ENCODE measurements around the gene ARFGAP3.

ARFGAP3 gene

GRCh38 chr22:42856865-42857704 is at the start of gene ARFGAP3:
ARFGAP3 (minus strand) TSS chr22:42857273; CDS start chr22:42857182, 91 bp downstream.
- Histone ChIP-seq H3K27me3 (ENCODE audit: control insufficient read depth in 1 of 2, insufficient read depth in 2 of 2, low read length in 2 of 2) (no peaks in the 10 kb centered on the region), H3K9ac (ENCODE audit: low read length) (peak within 1 kb of the TSS; percentile 87), H3K36me3 (ENCODE audit: insufficient read depth, low read length) (no peaks in the 10 kb centered on the region), H3K9me3 (ENCODE audit: low read length) (no peaks in the 10 kb centered on the region), H3K27ac (ENCODE audit: low read depth, low read length) (peak within 1 kb of the TSS; percentile 95), H3K4me1 (ENCODE audit: insufficient read depth, low read length) (peaks cover 20% of the 10 kb centered on the region), H3K4me3 (ENCODE audit: low read depth in 1 of 2, low read length in 2 of 2) (peak within 1 kb of the TSS; percentile 85 to 92)

- no peaks in the 10 kb centered on the region for H3K9me3 ChIP-seq (ENCODE audit: low read length)
- no peak overlapping the region for H3K9ac ChIP-seq (ENCODE audit: low read length)
- H3K27me3 ChIP-seq (ENCODE audit: control insufficient read depth in 1 of 2, insufficient read depth in 2 of 2, low read length in 2 of 2) = no peaks in the 10 kb centered on the region
- H3K36me3 ChIP-seq (ENCODE audit: insufficient read depth, low read length) = peaks cover 29% of the 10 kb centered on the region
- H3K4me3 ChIP-seq (ENCODE audit: low read depth in 1 of 2, low read length in 2 of 2) = no peak overlapping the region
- peaks cover 85% of the 10 kb centered on the region for H3K4me1 ChIP-seq (ENCODE audit: insufficient read depth, low read length)
- no peak overlapping the region for H3K27ac ChIP-seq (ENCODE audit: low read depth, low read length)
Observed at GRCh38 chr22:42905702-42906183, 48.7 kb upstream of the ARFGAP3 start.

- Histone ChIP-seq H3K9me3 (ENCODE audit: low read length) (no peaks in the 10 kb centered on the region), H3K4me3 (ENCODE audit: low read depth in 1 of 2, low read length in 2 of 2) (no peak overlapping the region), H3K4me1 (ENCODE audit: insufficient read depth, low read length) (peaks cover 84% of the 10 kb centered on the region), H3K9ac (ENCODE audit: low read length) (no peak overlapping the region), H3K27ac (ENCODE audit: low read depth, low read length) (no peak overlapping the region), H3K27me3 (ENCODE audit: control insufficient read depth in 1 of 2, insufficient read depth in 2 of 2, low read length in 2 of 2) (no peaks in the 10 kb centered on the region), H3K36me3 (ENCODE audit: insufficient read depth, low read length) (peaks cover 26% of the 10 kb centered on the region)
Observed at GRCh38 chr22:42905217-42905616, 48.1 kb upstream of the ARFGAP3 start.

GRCh38 chr22:42904050-42904449 is 47.0 kb upstream of the ARFGAP3 start:
- Histone ChIP-seq H3K27ac (ENCODE audit: low read depth, low read length) (no peak overlapping the region), H3K36me3 (ENCODE audit: insufficient read depth, low read length) (peaks cover 14% of the 10 kb centered on the region)

GRCh38 chr22:42902875-42903510 is 45.9 kb upstream of the ARFGAP3 start:
- H3K9ac ChIP-seq (ENCODE audit: low read length) = no peak overlapping the region
- H3K27ac ChIP-seq (ENCODE audit: low read depth, low read length) = peak overlapping the region; percentile 45

More at GRCh38 chr22:42904050-42904449, 47.0 kb upstream of the ARFGAP3 start:
- peaks cover 73% of the 10 kb centered on the region for H3K4me1 ChIP-seq (ENCODE audit: insufficient read depth, low read length)
- no peaks in the 10 kb centered on the region for H3K9me3 ChIP-seq (ENCODE audit: low read length)
- H3K4me3 ChIP-seq (ENCODE audit: low read depth in 1 of 2, low read length in 2 of 2) = no peak overlapping the region
- no peak overlapping the region for H3K9ac ChIP-seq (ENCODE audit: low read length)
- no peaks in the 10 kb centered on the region for H3K27me3 ChIP-seq (ENCODE audit: control insufficient read depth in 1 of 2, insufficient read depth in 2 of 2, low read length in 2 of 2)

GRCh38 chr22:42901790-42902508 is 44.9 kb upstream of the ARFGAP3 start:
- H3K9me3 ChIP-seq (ENCODE audit: low read length) = no peaks in the 10 kb centered on the region
- no peaks in the 10 kb centered on the region for H3K27me3 ChIP-seq (ENCODE audit: control insufficient read depth in 1 of 2, insufficient read depth in 2 of 2, low read length in 2 of 2)
- peaks cover 16% of the 10 kb centered on the region for H3K36me3 ChIP-seq (ENCODE audit: insufficient read depth, low read length)
- H3K9ac ChIP-seq (ENCODE audit: low read length) = no peak overlapping the region
- H3K4me1 ChIP-seq (ENCODE audit: insufficient read depth, low read length) = peaks cover 52% of the 10 kb centered on the region
- no peak overlapping the region for H3K27ac ChIP-seq (ENCODE audit: low read depth, low read length)
- no peak overlapping the region for H3K4me3 ChIP-seq (ENCODE audit: low read depth in 1 of 2, low read length in 2 of 2)

More at GRCh38 chr22:42902875-42903510, 45.9 kb upstream of the ARFGAP3 start:
- H3K9me3 ChIP-seq (ENCODE audit: low read length) = no peaks in the 10 kb centered on the region
- H3K36me3 ChIP-seq (ENCODE audit: insufficient read depth, low read length) = peaks cover 16% of the 10 kb centered on the region
- no peak overlapping the region for H3K4me3 ChIP-seq (ENCODE audit: low read depth in 1 of 2, low read length in 2 of 2)
- H3K27me3 ChIP-seq (ENCODE audit: control insufficient read depth in 1 of 2, insufficient read depth in 2 of 2, low read length in 2 of 2) = no peaks in the 10 kb centered on the region
- H3K4me1 ChIP-seq (ENCODE audit: insufficient read depth, low read length) = peaks cover 62% of the 10 kb centered on the region

GRCh38 chr22:42897960-42898359 is 40.9 kb upstream of the ARFGAP3 start:
- Histone ChIP-seq H3K27ac (ENCODE audit: low read depth, low read length) (no peak overlapping the region), H3K9me3 (ENCODE audit: low read length) (no peaks in the 10 kb centered on the region), H3K9ac (ENCODE audit: low read length) (no peak overlapping the region), H3K36me3 (ENCODE audit: insufficient read depth, low read length) (peaks cover 19% of the 10 kb centered on the region), H3K27me3 (ENCODE audit: control insufficient read depth in 1 of 2, insufficient read depth in 2 of 2, low read length in 2 of 2) (no peaks in the 10 kb centered on the region), H3K4me3 (ENCODE audit: low read depth in 1 of 2, low read length in 2 of 2) (no peak overlapping the region), H3K4me1 (ENCODE audit: insufficient read depth, low read length) (peaks cover 34% of the 10 kb centered on the region)

- no peak overlapping the region for H3K9ac ChIP-seq (ENCODE audit: low read length)
- peaks cover 27% of the 10 kb centered on the region for H3K36me3 ChIP-seq (ENCODE audit: insufficient read depth, low read length)
- no peak overlapping the region for H3K27ac ChIP-seq (ENCODE audit: low read depth, low read length)
Observed at GRCh38 chr22:42895541-42895981, 38.5 kb upstream of the ARFGAP3 start.

GRCh38 chr22:42895087-42895486 is 38.0 kb upstream of the ARFGAP3 start:
- Histone ChIP-seq H3K9me3 (ENCODE audit: low read length) (no peaks in the 10 kb centered on the region), H3K27me3 (ENCODE audit: control insufficient read depth in 1 of 2, insufficient read depth in 2 of 2, low read length in 2 of 2) (no peaks in the 10 kb centered on the region), H3K9ac (ENCODE audit: low read length) (no peak overlapping the region), H3K4me3 (ENCODE audit: low read depth in 1 of 2, low read length in 2 of 2) (no peak overlapping the region), H3K27ac (ENCODE audit: low read depth, low read length) (no peak overlapping the region), H3K4me1 (ENCODE audit: insufficient read depth, low read length) (peaks cover 19% of the 10 kb centered on the region), H3K36me3 (ENCODE audit: insufficient read depth, low read length) (peaks cover 27% of the 10 kb centered on the region)

More at GRCh38 chr22:42895541-42895981, 38.5 kb upstream of the ARFGAP3 start:
- peaks cover 19% of the 10 kb centered on the region for H3K4me1 ChIP-seq (ENCODE audit: insufficient read depth, low read length)
- no peaks in the 10 kb centered on the region for H3K27me3 ChIP-seq (ENCODE audit: control insufficient read depth in 1 of 2, insufficient read depth in 2 of 2, low read length in 2 of 2)
- H3K9me3 ChIP-seq (ENCODE audit: low read length) = no peaks in the 10 kb centered on the region
- no peak overlapping the region for H3K4me3 ChIP-seq (ENCODE audit: low read depth in 1 of 2, low read length in 2 of 2)

- H3K27ac ChIP-seq (ENCODE audit: low read depth, low read length) = no peak overlapping the region
- H3K4me1 ChIP-seq (ENCODE audit: insufficient read depth, low read length) = peaks cover 19% of the 10 kb centered on the region
- H3K9me3 ChIP-seq (ENCODE audit: low read length) = no peaks in the 10 kb centered on the region
- H3K9ac ChIP-seq (ENCODE audit: low read length) = no peak overlapping the region
- H3K36me3 ChIP-seq (ENCODE audit: insufficient read depth, low read length) = peaks cover 37% of the 10 kb centered on the region
- no peaks in the 10 kb centered on the region for H3K27me3 ChIP-seq (ENCODE audit: control insufficient read depth in 1 of 2, insufficient read depth in 2 of 2, low read length in 2 of 2)
- H3K4me3 ChIP-seq (ENCODE audit: low read depth in 1 of 2, low read length in 2 of 2) = no peak overlapping the region
Observed at GRCh38 chr22:42893371-42894150, 36.5 kb upstream of the ARFGAP3 start.
